AG10803 (cell line): ENCODE results near the gene KLHDC10.

Experiments used
- DNase-seq: peaks from one replicate; pipeline ENCODE4 v3.0.0; 2010; ENCODE audit warnings: low read depth
- H3K4me3 ChIP-seq: 2 replicates; pipeline ENCODE4 v1.5.1; 2011; ENCODE audit warnings: mild to moderate bottlenecking, low read length, control low read depth
- CTCF ChIP-seq: conservative IDR thresholded peaks from 2 replicates; pipeline ENCODE4 v1.5.1; 2011; ENCODE audit warnings: mild to moderate bottlenecking, low read length, control low read depth, inconsistent platforms

KLHDC10 gene

GRCh38 chr7:130086938-130087337, 16.6 kb downstream of the KLHDC10 start:
- no peak overlapping the region for H3K4me3 ChIP-seq
- no peak for TF ChIP-seq CTCF

GRCh38 chr7:130087364-130087763, 17.0 kb downstream of the KLHDC10 start:
- no peak overlapping the region for H3K4me3 ChIP-seq
- peak; percentile 61 for DNase-seq
- TF ChIP-seq CTCF = no peak

More at GRCh38 chr7:130086938-130087337, 16.6 kb downstream of the KLHDC10 start:
- DNase-seq = no peak

DNA sequence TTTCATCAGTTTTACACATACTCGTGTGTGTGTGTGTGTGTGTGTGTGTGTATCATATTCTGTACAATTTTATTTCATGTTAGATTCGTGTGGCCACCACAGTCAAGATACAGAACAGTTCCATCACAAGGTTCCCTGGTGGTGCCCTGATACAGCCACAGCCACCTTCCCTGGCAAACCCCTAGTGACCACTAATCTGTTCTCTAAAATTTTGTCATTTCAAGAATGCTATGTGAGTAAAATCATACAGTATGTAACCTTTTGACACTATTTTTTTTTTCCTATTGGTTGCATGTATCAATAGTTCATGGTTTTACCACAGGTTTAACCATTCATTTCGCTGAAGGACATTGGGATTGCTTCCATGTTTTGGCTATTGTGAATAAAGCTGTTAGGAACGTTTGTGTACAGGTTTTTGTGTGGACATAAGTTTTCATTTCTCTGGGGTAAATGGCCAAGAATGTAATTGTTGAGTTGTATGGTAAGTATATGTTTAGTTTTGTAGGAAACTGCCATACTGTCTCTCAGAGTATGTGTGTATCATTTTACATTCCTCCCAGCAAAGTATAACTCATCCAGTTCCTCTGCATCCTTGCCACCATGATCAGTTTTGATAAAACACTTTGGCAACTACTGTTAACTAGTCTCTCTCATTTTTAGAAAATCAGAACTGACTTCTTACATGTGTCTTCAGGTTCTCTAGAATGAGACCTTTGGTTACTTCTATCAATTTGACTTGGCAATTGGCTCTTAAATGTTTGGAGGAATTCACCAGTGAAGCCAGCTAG, 20.6 kb downstream of the KLHDC10 start:
- TF ChIP-seq CTCF = no peak
- no peak for DNase-seq
- no peak overlapping the region for H3K4me3 ChIP-seq

DNA sequence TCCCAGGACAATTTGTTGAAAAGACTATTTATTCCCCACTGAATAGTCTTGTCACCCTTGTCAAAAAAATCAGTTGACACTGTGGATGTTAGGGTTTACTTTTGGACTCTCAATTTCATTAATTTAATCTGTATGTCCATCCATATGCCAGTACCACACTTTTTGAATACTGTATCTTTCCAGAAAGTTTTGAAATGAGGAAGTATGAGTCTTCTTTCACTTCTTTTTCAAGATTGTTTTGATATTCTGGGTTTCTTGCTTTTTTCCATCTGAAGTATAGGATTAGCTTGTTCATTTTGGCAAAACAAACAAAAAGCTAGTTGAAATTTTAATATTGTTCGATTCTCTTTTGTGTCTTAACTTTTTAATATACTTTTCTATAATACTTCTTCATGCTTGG, 21.7 kb downstream of the KLHDC10 start:
- TF ChIP-seq CTCF = no peak
- no peak for DNase-seq
- H3K4me3 ChIP-seq = no peak overlapping the region

- DNase-seq = no peak
- no peak overlapping the region for H3K4me3 ChIP-seq
- TF ChIP-seq CTCF = no peak
Observed at GRCh38 chr7:130092598-130092997, 22.3 kb downstream of the KLHDC10 start.

- no peak overlapping the region for H3K4me3 ChIP-seq
- DNase-seq = peak; percentile 85
- no peak for TF ChIP-seq CTCF
Observed at GRCh38 chr7:130095812-130096211, 25.5 kb downstream of the KLHDC10 start.

GRCh38 chr7:130096243-130096827, 26.0 kb downstream of the KLHDC10 start:
- DNase-seq = peak; percentile 13
- TF ChIP-seq CTCF = peak; percentile 47
- no peak overlapping the region for H3K4me3 ChIP-seq
